SK-N-MC (cell line): Measurements from ENCODE around the gene CEP290.

Source experiments
- EZH2 ChIP-seq: fragments of 200-600 bp; sonication (generic); IDR thresholded peaks from one replicate; pipeline ENCODE4 v1.6.1; 2017; ENCODE audit warnings: antibody characterized with exemption
- POLR2AphosphoS5 ChIP-seq: IDR thresholded peaks from 2 replicates; pipeline ENCODE4 v1.6.1; 2012; ENCODE audit warnings: mild to moderate bottlenecking, low read depth, low read length, borderline replicate concordance

DNA sequence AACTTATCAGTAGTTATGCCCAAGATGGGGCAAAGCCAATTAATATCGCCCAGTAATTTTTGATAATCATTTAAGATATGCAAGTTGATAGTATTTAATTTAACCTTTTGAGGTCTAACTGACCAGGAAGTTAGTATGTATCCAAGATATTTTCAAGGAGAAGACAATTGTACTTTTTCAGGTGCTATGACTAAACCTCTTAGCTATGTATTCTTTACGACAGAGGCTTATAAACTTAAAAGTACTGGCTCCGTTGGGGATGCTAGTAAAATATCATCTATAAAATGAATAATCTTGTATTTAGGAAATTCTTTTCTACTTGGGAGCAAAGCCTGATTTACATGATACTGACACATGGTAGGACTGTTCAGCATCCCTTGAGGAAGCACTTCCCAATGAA, 40.5 kb upstream of the CEP290 start:
- no peak for TF ChIP-seq POLR2AphosphoS5
- TF ChIP-seq EZH2 = no peak
